Esophagus muscularis mucosa (tissue), 4 donors: ENCODE data around the gene SND1. TPM values are rescaled to one million over a fixed set of nuclear protein-coding genes. Genes with fewer than 3 reads are reported as not detected.

Experiments used
- DNase-seq: peaks from one replicate; pipeline ENCODE4 v3.0.0-alpha.2; 2017; ENCODE audit errors: extremely low spot score
- H3K27ac ChIP-seq, 4 donors: fragments of 200-600 bp; sonication (generic); replicated peaks in 1 of 4; 1 replicate in 3 of 4; 2 replicates in 1 of 4; pipeline ENCODE4 v1.5.1; 2016 to 2019; ENCODE audit warnings: mild to moderate bottlenecking in 1 of 4
- H3K27me3 ChIP-seq, 4 donors: fragments of 200-600 bp; sonication (generic); one replicate each; pipeline versions ENCODE4 v1.5.1 to v1.6.0; 2016 to 2019
- H3K36me3 ChIP-seq, 4 donors: fragments of 200-600 bp; sonication (generic); one replicate each; pipeline ENCODE4 v1.5.1; 2016 to 2019
- H3K4me1 ChIP-seq, 4 donors: fragments of 200-600 bp; sonication (generic); one replicate each; pipeline ENCODE4 v1.5.1; 2016 to 2019
- H3K4me3 ChIP-seq, 4 donors: fragments of 200-600 bp; sonication (generic); 1 replicate in 2 of 4; 2 replicates in 2 of 4; pipeline ENCODE4 v1.5.1; 2016 to 2019; ENCODE audit warnings: mild to moderate bottlenecking in 4 of 4, moderate library complexity in 1 of 4
- H3K9me3 ChIP-seq, 4 donors: fragments of 200-600 bp; sonication (generic); 1 replicate in 3 of 4; 2 replicates in 1 of 4; pipeline ENCODE4 v1.5.1; 2016 to 2019
- CTCF ChIP-seq, 3 experiments: fragments of 200-600 bp in 2 of 3; fragments of 450-650 bp in 1 of 3; sonication (generic) in 2 of 3; IDR thresholded peaks; one replicate each; pipeline ENCODE4 v1.5.1; 2017 to 2019; ENCODE audit warnings: antibody characterized with exemption in 3 of 3, mild to moderate bottlenecking in 2 of 3, moderate library complexity in 1 of 3
- EP300 ChIP-seq: sonication (generic); formaldehyde crosslinking; IDR thresholded peaks from one replicate; pipeline ENCODE4 v1.6.1; 2017; ENCODE audit warnings: antibody characterized with exemption
- POLR2A ChIP-seq: fragments of 450-650 bp; IDR thresholded peaks from one replicate; pipeline ENCODE4 v1.6.1; 2017; ENCODE audit warnings: antibody characterized with exemption, moderate library complexity, mild to moderate bottlenecking, low read depth
- POLR2AphosphoS5 ChIP-seq, 2 donors: sonication (generic); formaldehyde crosslinking; IDR thresholded peaks; one replicate each; pipeline ENCODE4 v1.6.1; 2017; ENCODE audit warnings: antibody characterized with exemption in 2 of 2
- WGBS: methylation state at CpG from one replicate; pipeline ENCODE4 v1.1.5; 2018; 5-methylcytosine and 5-hydroxymethylcytosine counted together
- intact Hi-C: fragments of 100-400 bp; cut with DNase I; formaldehyde crosslinking; loops from one replicate; pipeline ENCODE4 v1.15.1; 2023
- total RNA-seq, 4 donors: library from RNA; depleted of rRNA; stranded (reverse); fragments of >200 nt; gene quantifications; one replicate each; pipeline versions ENCODE4 v1.1.0 to v1.2.1, GENCODE V29; 2016

Gene SND1
- total RNA-seq, 4 donors from 2014 or later = 71.4 to 91.2 (median 81.3) TPM

GRCh38 chr7:127968547-127968946 lies 316.6 kb downstream of the SND1 start:
- TF ChIP-seq EP300 (no peak), POLR2A (no peak), POLR2AphosphoS5 (IDR thresholded peaks at IDR 0.05) (no peak), CTCF (IDR thresholded peaks at IDR 0.05) (no peak)
- Histone ChIP-seq H3K27ac (no peak overlapping the region), H3K4me1 (peaks cover 0 to 7% (median 4%) of the 10 kb centered on the region in 4 donors), H3K27me3 (no peaks in the 10 kb centered on the region), H3K4me3 (no peak overlapping the region), H3K36me3 (no peaks in the 10 kb centered on the region), H3K9me3 (no peaks in the 10 kb centered on the region)
- 64% methylated on average over 2 of the region's 2 CpGs for WGBS
- no peak for DNase-seq
- intact Hi-C loops = no loop called here

- no peak overlapping the region for H3K27ac ChIP-seq
- no peak overlapping the region for H3K4me3 ChIP-seq
- TF ChIP-seq CTCF (IDR thresholded peaks at IDR 0.05) = no peak
- TF ChIP-seq EP300 = no peak
- no peak for TF ChIP-seq POLR2AphosphoS5 (IDR thresholded peaks at IDR 0.05)
- TF ChIP-seq POLR2A = no peak
- no peaks in the 10 kb centered on the region for H3K9me3 ChIP-seq
- H3K4me1 ChIP-seq = peaks cover 2 to 15% (median 8%) of the 10 kb centered on the region in 4 donors
- H3K36me3 ChIP-seq = no peaks in the 10 kb centered on the region
- H3K27me3 ChIP-seq = no peaks in the 10 kb centered on the region
- intact Hi-C loops = no loop called here
- no peak for DNase-seq
Observed at GRCh38 chr7:127973832-127974231, 321.8 kb downstream of the SND1 start.

GRCh38 chr7:127974446-127975035 lies 322.5 kb downstream of the SND1 start:
- Histone ChIP-seq H3K27ac (no peak overlapping the region), H3K9me3 (no peaks in the 10 kb centered on the region), H3K4me3 (no peak overlapping the region), H3K36me3 (no peaks in the 10 kb centered on the region), H3K4me1 (peaks cover 0 to 15% (median 8%) of the 10 kb centered on the region in 4 donors), H3K27me3 (no peaks in the 10 kb centered on the region)
- DNase-seq = no peak
- TF ChIP-seq EP300 (no peak), CTCF (IDR thresholded peaks at IDR 0.05) (no peak), POLR2A (no peak)
- 84% methylated on average over 5 of the region's 5 CpGs for whole genome bisulfite sequencing
- intact Hi-C loops = no loop called here

DNA sequence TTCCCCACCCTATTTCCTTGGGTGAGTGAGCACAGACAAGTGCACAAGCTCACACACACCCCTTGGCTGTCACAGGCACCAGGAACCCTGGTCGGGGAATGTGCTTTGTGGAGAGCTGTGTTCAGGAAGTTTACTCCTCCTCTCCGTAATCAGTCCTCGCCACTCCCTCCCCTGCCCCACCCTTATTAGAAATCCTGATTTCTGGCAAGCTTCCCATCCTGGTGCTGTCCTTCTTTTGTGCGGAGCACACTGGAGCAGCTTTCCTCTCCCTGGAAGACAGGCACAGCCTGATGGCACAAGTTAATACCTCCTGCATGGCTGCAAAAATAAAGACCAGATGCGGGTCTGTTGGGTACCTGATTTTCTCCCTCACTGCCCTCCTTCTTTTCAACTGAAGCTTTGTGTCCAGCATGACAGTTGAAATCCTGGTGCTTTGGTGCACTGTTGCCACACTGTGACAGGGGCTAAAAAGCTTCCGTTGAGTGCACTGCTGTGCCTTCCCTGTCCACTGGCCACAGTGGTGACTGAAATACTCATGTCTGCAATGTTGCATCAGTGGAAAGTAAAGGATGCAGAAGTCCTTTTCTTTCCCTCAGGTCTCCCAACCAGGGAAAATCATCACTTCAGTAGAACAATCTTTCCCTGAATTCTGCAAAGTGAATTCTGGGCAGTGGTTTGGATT lies 324.2 kb downstream of the SND1 start:
- Histone ChIP-seq H3K27ac (no peak overlapping the region), H3K27me3 (no peaks in the 10 kb centered on the region), H3K4me1 (peaks cover 0 to 15% (median 8%) of the 10 kb centered on the region in 4 donors), H3K4me3 (no peak overlapping the region), H3K9me3 (no peaks in the 10 kb centered on the region), H3K36me3 (no peaks in the 10 kb centered on the region)
- intact Hi-C loops = no loop called here
- TF ChIP-seq POLR2A = no peak
- no peak for TF ChIP-seq POLR2AphosphoS5 (IDR thresholded peaks at IDR 0.05)
- TF ChIP-seq EP300 = no peak
- TF ChIP-seq CTCF (IDR thresholded peaks at IDR 0.05) = no peak
- 85% methylated on average over 6 of the region's 6 CpGs for WGBS
- no peak for DNase-seq

GRCh38 chr7:127976738-127977120 lies 324.7 kb downstream of the SND1 start:
- intact Hi-C loops = no loop called here
- 97% methylated on average over 7 of the region's 7 CpGs for WGBS
- H3K36me3 ChIP-seq = no peaks in the 10 kb centered on the region

More at GRCh38 chr7:127976738-127977120, 324.7 kb downstream of the SND1 start:
- peaks cover 0 to 15% (median 8%) of the 10 kb centered on the region in 4 donors for H3K4me1 ChIP-seq
- no peaks in the 10 kb centered on the region for H3K27me3 ChIP-seq
- no peak for TF ChIP-seq EP300
- no peak overlapping the region for H3K27ac ChIP-seq
- H3K4me3 ChIP-seq = no peak overlapping the region
- no peaks in the 10 kb centered on the region for H3K9me3 ChIP-seq
- DNase-seq = no peak
